Liver (tissue), 9 donors: Measurements from ENCODE around the gene VEPH1. TPM values are rescaled to one million over a fixed set of nuclear protein-coding genes. Genes with fewer than 3 reads are reported as not detected.

ENCODE experiments used
- DNase-seq: peaks from one replicate; pipeline ENCODE4 v3.0.0-alpha.2; 2017; ENCODE audit warnings: low spot score
- H3K27ac ChIP-seq, 2 donors: one replicate each; pipeline ENCODE4 v1.7.0; 2013; ENCODE audit warnings: inconsistent platforms in 2 of 2, low read length in 2 of 2, control low read depth in 1 of 2, low read depth in 1 of 2, mild to moderate bottlenecking in 1 of 2
- H3K27me3 ChIP-seq, 4 donors: one replicate each; pipeline versions ENCODE4 v1.6.1 to v1.7.0; 2013; ENCODE audit warnings: low read length in 3 of 4, inconsistent platforms in 1 of 4, mild to moderate bottlenecking in 1 of 4, moderate library complexity in 1 of 4; ENCODE audit not compliant: control insufficient read depth in 4 of 4, insufficient read depth in 4 of 4
- H3K36me3 ChIP-seq, 4 donors: one replicate each; pipeline versions ENCODE4 v1.6.1 to v1.7.0; 2013; ENCODE audit warnings: low read length in 3 of 4, mild to moderate bottlenecking in 3 of 4, low read depth in 1 of 4, moderate library complexity in 1 of 4; ENCODE audit not compliant: control insufficient read depth in 4 of 4, insufficient read depth in 3 of 4
- H3K4me1 ChIP-seq, 4 donors: one replicate each; pipeline versions ENCODE4 v1.6.1 to v1.7.0; 2013; ENCODE audit warnings: low read length in 3 of 4, mild to moderate bottlenecking in 3 of 4, moderate library complexity in 1 of 4; ENCODE audit not compliant: control insufficient read depth in 4 of 4, insufficient read depth in 4 of 4
- H3K4me3 ChIP-seq, 3 donors: one replicate each; pipeline versions ENCODE4 v1.6.1 to v1.7.0; 2013; ENCODE audit warnings: low read length in 3 of 3, control low read depth in 1 of 3, low read depth in 1 of 3, mild to moderate bottlenecking in 1 of 3
- H3K9ac ChIP-seq, 2 donors: one replicate each; pipeline ENCODE4 v1.7.0; 2013; ENCODE audit warnings: low read length in 2 of 2, mild to moderate bottlenecking in 2 of 2, moderate library complexity in 2 of 2, control low read depth in 1 of 2, low read depth in 1 of 2
- H3K9me3 ChIP-seq, 4 donors: one replicate each; pipeline versions ENCODE4 v1.6.1 to v1.7.0; 2013; ENCODE audit warnings: low read length in 3 of 4; ENCODE audit not compliant: control insufficient read depth in 4 of 4
- ATF3 ChIP-seq: IDR thresholded peaks from 2 replicates; pipeline ENCODE4 v1.6.1; 2016; ENCODE audit warnings: antibody characterized with exemption
- CTCF ChIP-seq: fragments of 150-350 bp; IDR thresholded peaks from 2 replicates; pipeline ENCODE4 v1.5.1; 2017; ENCODE audit warnings: improper control_type of control experiment, low read depth, low read length; ENCODE audit not compliant: missing input control
- FOXA1 ChIP-seq: IDR thresholded peaks from 2 replicates; pipeline ENCODE4 v1.6.1; 2016; ENCODE audit warnings: antibody characterized with exemption
- FOXA2 ChIP-seq: IDR thresholded peaks from 2 replicates; pipeline ENCODE4 v1.6.1; 2016; ENCODE audit warnings: antibody characterized with exemption
- GABPA ChIP-seq, 2 donors: IDR thresholded peaks in 1 of 2; conservative IDR thresholded peaks in 1 of 2; 2 replicates each; pipeline ENCODE4 v1.6.1; 2016; ENCODE audit warnings: antibody characterized with exemption in 2 of 2, mild to moderate bottlenecking in 1 of 2, moderate library complexity in 1 of 2
- HNF4A ChIP-seq, 2 donors: conservative IDR thresholded peaks; 2 replicates each; pipeline ENCODE4 v1.6.1; 2016; ENCODE audit warnings: antibody characterized with exemption in 2 of 2, mild to moderate bottlenecking in 2 of 2
- HNF4G ChIP-seq: IDR thresholded peaks from 2 replicates; pipeline ENCODE4 v1.6.1; 2016; ENCODE audit warnings: antibody characterized with exemption
- MAX ChIP-seq: IDR thresholded peaks from 2 replicates; pipeline ENCODE4 v1.6.1; 2016; ENCODE audit warnings: antibody characterized with exemption
- NR2F2 ChIP-seq: IDR thresholded peaks from 2 replicates; pipeline ENCODE4 v1.6.1; 2016; ENCODE audit warnings: antibody characterized with exemption
- REST ChIP-seq: IDR thresholded peaks from 2 replicates; pipeline ENCODE4 v1.6.1; 2016; ENCODE audit warnings: antibody characterized with exemption, mild to moderate bottlenecking
- RXRA ChIP-seq, 2 donors: IDR thresholded peaks; 2 replicates each; pipeline ENCODE4 v1.6.1; 2017 to 2018; ENCODE audit warnings: antibody characterized with exemption in 2 of 2, mild to moderate bottlenecking in 1 of 2
- SP1 ChIP-seq: IDR thresholded peaks from 2 replicates; pipeline ENCODE4 v1.6.1; 2018; ENCODE audit warnings: antibody characterized with exemption, mild to moderate bottlenecking
- TAF1 ChIP-seq: conservative IDR thresholded peaks from 2 replicates; pipeline ENCODE4 v1.6.1; 2016; ENCODE audit warnings: antibody characterized with exemption, mild to moderate bottlenecking
- YY1 ChIP-seq: IDR thresholded peaks from 2 replicates; pipeline ENCODE4 v1.6.1; 2016; ENCODE audit warnings: antibody characterized with exemption, mild to moderate bottlenecking
- WGBS: extraction: QIAGEN DNeasy Blood & Tissue Kit; methylation state at CpG from one replicate; pipeline ENCODE4 v1.1.7; 2013; 5-methylcytosine and 5-hydroxymethylcytosine counted together
- polyA plus RNA-seq, 2 donors: library from polyadenylated mRNA; stranded (reverse) in 1 of 2; unstranded in 1 of 2; fragments of 200-250 nt in 1 of 2; fragments of >200 nt in 1 of 2; fragmentation: Nextera tagmentation in 1 of 2; extraction: Ambion mirVana in 1 of 2; gene quantifications; one replicate each; pipeline versions ENCODE4 v1.2.1 to v1.2.3, GENCODE V29; 2013 to 2015
- total RNA-seq, 2 donors: library from RNA; depleted of rRNA; stranded (reverse); fragments of >200 nt; gene quantifications; one replicate each; pipeline ENCODE4 v1.2.3, GENCODE V29; 2014
- donor health status: healthy.
- donor health status: healthy.
- donor health status: healthy.
- donor health status: healthy.
- donor health status: healthy.

VEPH1 gene
- total and polyA plus RNA-seq, 4 donors, result 0.60 to 3.3 (median 1.2) TPM

- no peaks in the 10 kb centered on the region for H3K4me1 ChIP-seq
- no peaks in the 10 kb centered on the region for H3K9me3 ChIP-seq
- TF ChIP-seq RXRA (IDR thresholded peaks at IDR 0.05), result no peak
- WGBS, result 93% methylated on average over 5 of the region's 5 CpGs
- H3K27me3 ChIP-seq, result no peaks in the 10 kb centered on the region
- no peak for DNase-seq
- H3K9ac ChIP-seq, result no peak overlapping the region
- no peaks in the 10 kb centered on the region for H3K36me3 ChIP-seq
- no peak overlapping the region for H3K27ac ChIP-seq
- no peak overlapping the region for H3K4me3 ChIP-seq
Observed at GRCh38 chr3:157233923-157234322, 269.3 kb downstream of the VEPH1 start.

- H3K27me3 ChIP-seq, result no peaks in the 10 kb centered on the region
- no peak overlapping the region for H3K4me3 ChIP-seq
- H3K9ac ChIP-seq, result no peak overlapping the region
- 93% methylated on average over 3 of the region's 3 CpGs for WGBS
- no peaks in the 10 kb centered on the region for H3K9me3 ChIP-seq
- H3K4me1 ChIP-seq, result no peaks in the 10 kb centered on the region
- no peak for DNase-seq
- H3K36me3 ChIP-seq, result no peaks in the 10 kb centered on the region
- H3K27ac ChIP-seq, result no peak overlapping the region
- no peak for TF ChIP-seq HNF4A (conservative IDR thresholded peaks at IDR 0.05)
- TF ChIP-seq YY1, result no peak
- no peak for TF ChIP-seq GABPA (IDR thresholded peaks at IDR 0.05 in 1 of 2, conservative IDR thresholded peaks at IDR 0.05 in 1 of 2)
- TF ChIP-seq HNF4G, result no peak
- no peak for TF ChIP-seq MAX
- TF ChIP-seq FOXA1, result no peak
- no peak for TF ChIP-seq RXRA (IDR thresholded peaks at IDR 0.05)
- TF ChIP-seq REST, result no peak
- TF ChIP-seq FOXA2, result no peak
- no peak for TF ChIP-seq TAF1
- TF ChIP-seq ATF3, result no peak
- no peak for TF ChIP-seq SP1
Observed at GRCh38 chr3:157232141-157232540, 271.1 kb downstream of the VEPH1 start.

- Histone ChIP-seq H3K9ac (no peak overlapping the region), H3K9me3 (no peaks in the 10 kb centered on the region), H3K27me3 (no peaks in the 10 kb centered on the region), H3K27ac (no peak overlapping the region), H3K4me3 (no peak overlapping the region), H3K36me3 (no peaks in the 10 kb centered on the region), H3K4me1 (no peaks in the 10 kb centered on the region)
- DNase-seq, result no peak
- TF ChIP-seq NR2F2, result no peak
- no peak for TF ChIP-seq CTCF
- TF ChIP-seq HNF4G, result no peak
- WGBS, result 98% methylated on average over 3 of the region's 3 CpGs
Observed at GRCh38 chr3:157231071-157231470, 272.1 kb downstream of the VEPH1 start.
